Upper lobe of left lung (tissue), 6 donors: Measurements from ENCODE around the gene SMOC1. TPM values are rescaled to one million over a fixed set of nuclear protein-coding genes. Genes with fewer than 3 reads are reported as not detected.

ENCODE experiments used
- ATAC-seq, 2 donors: fragments of 200-7000 bp; cut with Tn5 transposase; one replicate each; pipeline ENCODE4 v1.9.1; 2022; ENCODE audit warnings: mild to moderate bottlenecking in 2 of 2, moderate library complexity in 2 of 2; ENCODE audit not compliant: low FRiP score in 2 of 2
- DNase-seq, 2 donors: peaks; one replicate each; pipeline ENCODE4 v3.0.0-alpha.2; 2019 to 2020
- H3K27ac ChIP-seq, 4 donors: fragments of 200-600 bp; sonication (generic); one replicate each; pipeline ENCODE4 v1.5.1; 2016 to 2019
- H3K27me3 ChIP-seq, 4 donors: fragments of 200-600 bp; sonication (generic); one replicate each; pipeline ENCODE4 v1.5.1; 2017 to 2019
- H3K36me3 ChIP-seq, 4 donors: fragments of 200-600 bp; sonication (generic); one replicate each; pipeline ENCODE4 v1.5.1; 2016 to 2019
- H3K4me1 ChIP-seq, 4 donors: fragments of 200-600 bp; sonication (generic); one replicate each; pipeline ENCODE4 v1.5.1; 2018 to 2019
- H3K4me3 ChIP-seq, 4 donors: fragments of 200-600 bp; sonication (generic); one replicate each; pipeline ENCODE4 v1.5.1; 2017 to 2019; ENCODE audit warnings: mild to moderate bottlenecking in 2 of 4, moderate library complexity in 1 of 4
- H3K9me3 ChIP-seq, 4 donors: fragments of 200-600 bp; sonication (generic); one replicate each; pipeline ENCODE4 v1.5.1; 2018 to 2019
- EP300 ChIP-seq, 4 donors: sonication (generic); formaldehyde crosslinking; IDR thresholded peaks; one replicate each; pipeline ENCODE4 v1.5.1; 2017; ENCODE audit warnings: antibody characterized with exemption in 4 of 4, control low read depth in 2 of 4
- POLR2A ChIP-seq, 4 donors: fragments of 450-650 bp; IDR thresholded peaks; one replicate each; pipeline ENCODE4 v1.5.1; 2016 to 2017; ENCODE audit warnings: antibody characterized with exemption in 4 of 4, mild to moderate bottlenecking in 2 of 4
- POLR2AphosphoS5 ChIP-seq, 2 donors: sonication (generic); formaldehyde crosslinking; IDR thresholded peaks; one replicate each; pipeline ENCODE4 v1.5.1; 2017; ENCODE audit warnings: antibody characterized with exemption in 2 of 2
- WGBS, 2 donors: methylation state at CpG; one replicate each; pipeline ENCODE4 v1.1.5; 2017 to 2018; 5-methylcytosine and 5-hydroxymethylcytosine counted together
- total RNA-seq, 6 donors: library from RNA; depleted of rRNA in 4 of 6; stranded (reverse); fragments of >200 nt in 4 of 6; gene quantifications; one replicate each; pipeline versions ENCODE4 v1.1.0 to v1.2.1, GENCODE V29; 2016 to 2021
- TF ChIP-seq, protein P1 (sequence below), 6 experiments: fragments of 450-650 bp in 4 of 6; fragments of 200-600 bp in 2 of 6; sonication (generic) in 2 of 6; IDR thresholded peaks; one replicate each; pipeline ENCODE4 v1.5.1; 2016 to 2019; ENCODE audit warnings: antibody characterized with exemption in 6 of 6
- donor health status: DM: no; HTN: no; CAD: no; lungs with moderate emphysema.
- donor health status: DM: no; HTN: yes; CAD: no; lungs with severe emphysema.

SMOC1 gene
- total RNA-seq, 6 donors from 2014 or later: 0.22 to 1.3 (median 0.61) TPM; not detected in 1

DNA sequence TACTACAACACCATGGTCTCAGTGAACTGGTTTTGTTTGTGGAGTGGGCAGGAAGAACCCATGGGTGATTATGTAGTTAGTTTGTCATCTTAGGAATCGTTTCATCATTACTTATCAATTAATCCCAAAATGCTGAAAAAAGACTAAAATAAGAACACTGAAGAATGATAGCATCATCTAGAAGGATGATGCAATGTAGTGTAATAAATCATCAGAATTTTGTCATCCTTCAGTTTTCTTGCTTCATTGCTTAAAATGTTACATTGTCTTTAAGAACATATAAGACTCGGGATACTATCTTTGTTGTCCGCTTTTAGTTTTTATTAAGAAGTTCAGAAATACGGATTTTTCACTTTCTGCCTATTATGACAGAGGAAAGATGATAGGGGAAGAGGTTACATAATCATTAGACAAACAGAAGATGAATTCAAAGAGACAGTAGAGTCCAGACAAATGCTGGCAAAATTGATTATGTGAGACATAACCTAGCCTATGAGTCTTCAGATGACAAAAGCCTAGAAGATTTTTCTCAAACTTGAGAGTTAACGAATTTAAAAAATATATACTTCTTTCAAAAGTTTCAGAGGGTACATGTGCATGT is 10.8 kb upstream of the SMOC1 start:
- Histone ChIP-seq H3K9me3 (peaks cover 0 to 5% (median 2%) of the 10 kb centered on the region in 4 donors), H3K36me3 (no peaks in the 10 kb centered on the region), H3K4me1 (no peaks in the 10 kb centered on the region), H3K27me3 (no peaks in the 10 kb centered on the region), H3K4me3 (no peak overlapping the region), H3K27ac (no peak overlapping the region)
- DNase-seq (no peak), ATAC-seq (no peak)
- 86 to 90% methylated on average over 5 of the region's 5 CpGs for WGBS, 2 donors
- TF ChIP-seq EP300 (IDR thresholded peaks at IDR 0.05) (no peak), POLR2A (IDR thresholded peaks at IDR 0.05) (no peak), POLR2AphosphoS5 (IDR thresholded peaks at IDR 0.05) (no peak)
- TF ChIP-seq, protein P1, sequence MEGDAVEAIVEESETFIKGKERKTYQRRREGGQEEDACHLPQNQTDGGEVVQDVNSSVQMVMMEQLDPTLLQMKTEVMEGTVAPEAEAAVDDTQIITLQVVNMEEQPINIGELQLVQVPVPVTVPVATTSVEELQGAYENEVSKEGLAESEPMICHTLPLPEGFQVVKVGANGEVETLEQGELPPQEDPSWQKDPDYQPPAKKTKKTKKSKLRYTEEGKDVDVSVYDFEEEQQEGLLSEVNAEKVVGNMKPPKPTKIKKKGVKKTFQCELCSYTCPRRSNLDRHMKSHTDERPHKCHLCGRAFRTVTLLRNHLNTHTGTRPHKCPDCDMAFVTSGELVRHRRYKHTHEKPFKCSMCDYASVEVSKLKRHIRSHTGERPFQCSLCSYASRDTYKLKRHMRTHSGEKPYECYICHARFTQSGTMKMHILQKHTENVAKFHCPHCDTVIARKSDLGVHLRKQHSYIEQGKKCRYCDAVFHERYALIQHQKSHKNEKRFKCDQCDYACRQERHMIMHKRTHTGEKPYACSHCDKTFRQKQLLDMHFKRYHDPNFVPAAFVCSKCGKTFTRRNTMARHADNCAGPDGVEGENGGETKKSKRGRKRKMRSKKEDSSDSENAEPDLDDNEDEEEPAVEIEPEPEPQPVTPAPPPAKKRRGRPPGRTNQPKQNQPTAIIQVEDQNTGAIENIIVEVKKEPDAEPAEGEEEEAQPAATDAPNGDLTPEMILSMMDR (IDR thresholded peaks at IDR 0.05): no peak

GRCh38 chr14:69870613-69871012 is 8.6 kb upstream of the SMOC1 start:
- Histone ChIP-seq H3K4me3 (no peak overlapping the region), H3K36me3 (no peaks in the 10 kb centered on the region), H3K9me3 (no peaks in the 10 kb centered on the region), H3K4me1 (no peaks in the 10 kb centered on the region), H3K27ac (no peak overlapping the region), H3K27me3 (no peaks in the 10 kb centered on the region)
- ATAC-seq (no peak), DNase-seq (no peak)
- WGBS, 2 donors: 86 to 91% methylated on average over 2 of the region's 2 CpGs
- TF ChIP-seq, protein P1 (IDR thresholded peaks at IDR 0.05): no peak
- TF ChIP-seq POLR2AphosphoS5 (IDR thresholded peaks at IDR 0.05) (no peak), POLR2A (IDR thresholded peaks at IDR 0.05) (no peak), EP300 (IDR thresholded peaks at IDR 0.05) (no peak)

GRCh38 chr14:69873877-69874780 is 5.1 kb upstream of the SMOC1 start:
- no peak overlapping the region for H3K27ac ChIP-seq
- TF ChIP-seq POLR2AphosphoS5 (IDR thresholded peaks at IDR 0.05) (no peak), EP300 (IDR thresholded peaks at IDR 0.05) (no peak), POLR2A (IDR thresholded peaks at IDR 0.05) (no peak)
- TF ChIP-seq, protein P1 (IDR thresholded peaks at IDR 0.05): no peak
- H3K4me3 ChIP-seq: no peak overlapping the region
- peaks cover 0 to 9% (median 3%) of the 10 kb centered on the region in 4 donors for H3K4me1 ChIP-seq
- ATAC-seq (no peak), DNase-seq (no peak)
- no peaks in the 10 kb centered on the region for H3K9me3 ChIP-seq
- WGBS, 2 donors: 69 to 72% methylated on average over 5 of the region's 5 CpGs
- H3K36me3 ChIP-seq: no peaks in the 10 kb centered on the region
- peaks cover 0 to 4% (median under 1%) of the 10 kb centered on the region in 4 donors for H3K27me3 ChIP-seq

DNA sequence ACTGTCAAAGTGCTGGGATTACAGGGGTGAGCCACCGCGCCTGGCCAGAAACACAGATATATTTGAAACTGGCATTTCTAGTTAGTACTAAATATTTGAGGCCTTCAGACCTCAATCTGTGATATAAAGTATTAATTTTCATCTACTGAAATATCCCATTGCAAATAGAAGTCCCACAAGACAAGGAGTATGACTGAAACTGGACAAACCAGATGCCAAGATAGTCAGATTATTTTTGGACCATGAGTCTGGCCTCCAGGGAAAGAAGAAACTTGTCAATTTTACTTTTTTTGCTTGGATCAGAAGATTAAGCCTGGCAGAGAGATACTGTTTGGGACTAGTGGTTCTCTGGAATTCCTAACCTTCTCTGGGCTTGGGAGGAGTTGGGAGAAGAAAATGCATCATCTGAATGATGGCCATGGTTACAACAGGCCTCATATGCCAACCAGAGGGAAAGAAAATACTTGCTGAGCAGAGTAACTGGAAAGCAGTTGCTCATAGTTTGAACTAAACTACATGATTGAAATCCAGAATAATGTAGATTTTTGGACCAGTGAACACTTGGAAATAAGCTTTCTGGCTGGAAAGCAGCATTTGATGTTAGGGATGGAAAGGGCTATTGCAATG is 2.9 kb upstream of the SMOC1 start:
- Histone ChIP-seq H3K9me3 (no peaks in the 10 kb centered on the region), H3K27me3 (peaks cover 2 to 12% (median 8%) of the 10 kb centered on the region in 4 donors), H3K4me1 (peaks cover 0 to 17% (median 11%) of the 10 kb centered on the region in 4 donors), H3K4me3 (no peak overlapping the region), H3K36me3 (no peaks in the 10 kb centered on the region), H3K27ac (no peak overlapping the region)
- no peak for TF ChIP-seq EP300 (IDR thresholded peaks at IDR 0.05)
- no peak for TF ChIP-seq POLR2AphosphoS5 (IDR thresholded peaks at IDR 0.05)
- TF ChIP-seq POLR2A (IDR thresholded peaks at IDR 0.05): no peak
- TF ChIP-seq, protein P1 (IDR thresholded peaks at IDR 0.05): no peak
- WGBS, 2 donors: 31 to 47% methylated on average over 2 of the region's 2 CpGs
- ATAC-seq (no peak), DNase-seq (no peak)
